T-helper 22 cell (primary cell): ENCODE measurements around the gene IGSF23.

ENCODE experiments used
- DNase-seq: peaks from one replicate; pipeline ENCODE4 v3.0.0-alpha.2; 2020; ENCODE audit warnings: low read depth

The IGSF23 gene

GRCh38 chr19:44613295-44614178 lies at the start of gene IGSF23:
Gene IGSF23, plus strand, starts transcription at chr19:44613563. Its CDS starts 83 bp downstream, at chr19:44613646.
- DNase-seq: no peak

- DNase-seq: no peak
These were observed 46.4 kb upstream of the IGSF23 start for GRCh38 chr19:44566984-44567383.

- no peak for DNase-seq
These were observed 45.6 kb upstream of the IGSF23 start for GRCh38 chr19:44567745-44568144.

GRCh38 chr19:44570603-44570983 lies 42.8 kb upstream of the IGSF23 start:
- DNase-seq: no peak

GRCh38 chr19:44570984-44571684 lies 42.2 kb upstream of the IGSF23 start:
- DNase-seq: no peak

- no peak for DNase-seq
These were observed 41.4 kb upstream of the IGSF23 start for GRCh38 chr19:44571830-44572580.

- no peak for DNase-seq
These were observed 40.8 kb upstream of the IGSF23 start for GRCh38 chr19:44572581-44572900.

- no peak for DNase-seq
These were observed 40.2 kb upstream of the IGSF23 start for GRCh38 chr19:44573183-44573582.

- DNase-seq: no peak
These were observed 39.7 kb upstream of the IGSF23 start for GRCh38 chr19:44573627-44574026.

- no peak for DNase-seq
These were observed 39.0 kb upstream of the IGSF23 start for GRCh38 chr19:44574186-44574950.

GRCh38 chr19:44575116-44575700 lies 38.2 kb upstream of the IGSF23 start:
- DNase-seq: no peak

- no peak for DNase-seq
These were observed 36.4 kb upstream of the IGSF23 start for GRCh38 chr19:44576843-44577565.

GRCh38 chr19:44577566-44577874 lies 35.8 kb upstream of the IGSF23 start:
- no peak for DNase-seq

GRCh38 chr19:44579663-44580365 lies 33.5 kb upstream of the IGSF23 start:
- DNase-seq: no peak

- DNase-seq: no peak
These were observed 32.9 kb upstream of the IGSF23 start for GRCh38 chr19:44580366-44580895.

- DNase-seq: no peak
These were observed 32.1 kb upstream of the IGSF23 start for GRCh38 chr19:44581288-44581687.

GRCh38 chr19:44582581-44583265 lies 30.6 kb upstream of the IGSF23 start:
- no peak for DNase-seq

GRCh38 chr19:44585371-44586133 lies 27.8 kb upstream of the IGSF23 start:
- DNase-seq: no peak
